ENCODE measurements around the gene ADGRG2. TPM values are rescaled to one million over a fixed set of nuclear protein-coding genes. Genes with fewer than 3 reads are reported as not detected.

The ADGRG2 gene
- total and polyA plus RNA-seq, 2 of the 13 experiments (the other 11 are each of a cell fraction or from before 2014, with no cell fraction given) = not detected

DNA sequence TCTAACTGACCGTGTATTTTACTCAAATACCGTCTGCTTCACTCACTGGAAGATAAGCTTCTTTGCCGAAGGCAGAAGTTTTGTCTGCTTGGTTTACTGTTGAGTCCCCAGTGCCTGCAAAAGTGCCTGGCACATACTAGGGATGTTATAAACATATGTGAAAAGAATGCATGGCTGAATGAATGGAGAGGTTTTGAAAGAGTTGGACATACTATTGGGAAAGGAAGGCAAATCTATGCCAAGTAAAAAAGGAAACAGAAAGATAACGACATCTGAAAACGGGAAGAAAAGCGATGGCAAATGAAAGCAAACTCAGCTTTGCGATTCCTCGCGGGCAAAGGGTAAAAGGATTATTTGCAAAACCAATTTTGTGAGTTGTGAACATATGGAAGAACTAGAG, 21.7 kb downstream of the ADGRG2 start:
- DNase-seq (ENCODE audit: low spot score) = no peak
- no peak overlapping the region for H3K4me2 ChIP-seq (ENCODE audit: low read depth, low read length)
- no peak for ATAC-seq
- no peak for FAIRE-seq
- in situ Hi-C loops (cut with HindIII; ENCODE audit: extremely low pct_ligation_motif_present, low pct_unique_long_range_greater_than_20kb) = no loop called here
- no peaks in the 10 kb centered on the region for H4K20me1 ChIP-seq (ENCODE audit: insufficient read depth, low read length)
- no peak overlapping the region for H3K4me3 ChIP-seq (replicated peaks in 1 of 3; ENCODE audit: insufficient read depth in 1 of 3, low read depth in 2 of 3, low read length in 3 of 3)
- H3K36me3 ChIP-seq (replicated peaks in 1 of 2; ENCODE audit: control insufficient read depth in 1 of 2, insufficient read depth in 2 of 2, low read length in 2 of 2) = no peaks in the 10 kb centered on the region
- no peaks in the 10 kb centered on the region for H3K4me1 ChIP-seq (ENCODE audit: insufficient read depth, low read length)
- BruUV-seq (replicated peaks) = no TSS peak
- no peaks in the 10 kb centered on the region for H3K27me3 ChIP-seq (ENCODE audit: control insufficient read depth in 1 of 2, insufficient read depth in 2 of 2, low read length in 2 of 2)
- no peaks in the 10 kb centered on the region for H3K79me2 ChIP-seq (ENCODE audit: insufficient read depth, low read length)
- POLR2A ChIA-PET = no interaction called here
- no peak overlapping the region for H2AFZ ChIP-seq (ENCODE audit: low read length)
- H3K9ac ChIP-seq (ENCODE audit: insufficient read depth, low read depth, low read length) = no peak overlapping the region
- CTCF ChIA-PET (ENCODE audit: low intra/inter-chr PET ratio, low total read pairs) = no interaction called here
- WGBS (ENCODE audit: low lambda C conversion rate) = 56% methylated on average over 9 of the region's 9 CpGs
- intact Hi-C loops (cut with micrococcal nuclease; ENCODE audit: unreplicated experiment) = no loop called here
- H3K27ac ChIP-seq (ENCODE audit: extremely low read length, insufficient read depth, low read length) = no peak overlapping the region
- H3K9me3 ChIP-seq (ENCODE audit: low read length) = no peaks in the 10 kb centered on the region
- no peak for TF ChIP-seq SCMH1 (CRISPR knock-in tag; IDR thresholded peaks at IDR 0.05; ENCODE audit: borderline replicate concordance)
- TF ChIP-seq ZNF34 (CRISPR knock-in tag; IDR thresholded peaks at IDR 0.05; ENCODE audit: borderline replicate concordance) = no peak
- TF ChIP-seq GATAD2A (CRISPR knock-in tag; IDR thresholded peaks at IDR 0.05) = no peak
- TF ChIP-seq ZNF776 (CRISPR knock-in tag; IDR thresholded peaks at IDR 0.05) = no peak
- TF ChIP-seq CBFB (CRISPR knock-in tag; IDR thresholded peaks at IDR 0.05) = no peak
- TF ChIP-seq NAIF1 (CRISPR knock-in tag; IDR thresholded peaks at IDR 0.05; ENCODE audit: borderline replicate concordance) = no peak
- TF ChIP-seq HIVEP1 (CRISPR knock-in tag; IDR thresholded peaks at IDR 0.05) = no peak
- no peak for TF ChIP-seq ZNF264 (CRISPR knock-in tag; IDR thresholded peaks at IDR 0.05)
- TF ChIP-seq, protein P1, sequence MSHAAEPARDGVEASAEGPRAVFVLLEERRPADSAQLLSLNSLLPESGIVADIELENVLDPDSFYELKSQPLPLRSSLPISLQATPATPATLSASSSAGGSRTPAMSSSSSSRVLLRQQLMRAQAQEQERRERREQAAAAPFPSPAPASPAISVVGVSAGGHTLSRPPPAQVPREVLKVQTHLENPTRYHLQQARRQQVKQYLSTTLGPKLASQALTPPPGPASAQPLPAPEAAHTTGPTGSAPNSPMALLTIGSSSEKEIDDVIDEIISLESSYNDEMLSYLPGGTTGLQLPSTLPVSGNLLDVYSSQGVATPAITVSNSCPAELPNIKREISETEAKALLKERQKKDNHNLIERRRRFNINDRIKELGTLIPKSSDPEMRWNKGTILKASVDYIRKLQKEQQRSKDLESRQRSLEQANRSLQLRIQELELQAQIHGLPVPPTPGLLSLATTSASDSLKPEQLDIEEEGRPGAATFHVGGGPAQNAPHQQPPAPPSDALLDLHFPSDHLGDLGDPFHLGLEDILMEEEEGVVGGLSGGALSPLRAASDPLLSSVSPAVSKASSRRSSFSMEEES (CRISPR knock-in tag; IDR thresholded peaks at IDR 0.05) = no peak
- TF ChIP-seq, protein P2, sequence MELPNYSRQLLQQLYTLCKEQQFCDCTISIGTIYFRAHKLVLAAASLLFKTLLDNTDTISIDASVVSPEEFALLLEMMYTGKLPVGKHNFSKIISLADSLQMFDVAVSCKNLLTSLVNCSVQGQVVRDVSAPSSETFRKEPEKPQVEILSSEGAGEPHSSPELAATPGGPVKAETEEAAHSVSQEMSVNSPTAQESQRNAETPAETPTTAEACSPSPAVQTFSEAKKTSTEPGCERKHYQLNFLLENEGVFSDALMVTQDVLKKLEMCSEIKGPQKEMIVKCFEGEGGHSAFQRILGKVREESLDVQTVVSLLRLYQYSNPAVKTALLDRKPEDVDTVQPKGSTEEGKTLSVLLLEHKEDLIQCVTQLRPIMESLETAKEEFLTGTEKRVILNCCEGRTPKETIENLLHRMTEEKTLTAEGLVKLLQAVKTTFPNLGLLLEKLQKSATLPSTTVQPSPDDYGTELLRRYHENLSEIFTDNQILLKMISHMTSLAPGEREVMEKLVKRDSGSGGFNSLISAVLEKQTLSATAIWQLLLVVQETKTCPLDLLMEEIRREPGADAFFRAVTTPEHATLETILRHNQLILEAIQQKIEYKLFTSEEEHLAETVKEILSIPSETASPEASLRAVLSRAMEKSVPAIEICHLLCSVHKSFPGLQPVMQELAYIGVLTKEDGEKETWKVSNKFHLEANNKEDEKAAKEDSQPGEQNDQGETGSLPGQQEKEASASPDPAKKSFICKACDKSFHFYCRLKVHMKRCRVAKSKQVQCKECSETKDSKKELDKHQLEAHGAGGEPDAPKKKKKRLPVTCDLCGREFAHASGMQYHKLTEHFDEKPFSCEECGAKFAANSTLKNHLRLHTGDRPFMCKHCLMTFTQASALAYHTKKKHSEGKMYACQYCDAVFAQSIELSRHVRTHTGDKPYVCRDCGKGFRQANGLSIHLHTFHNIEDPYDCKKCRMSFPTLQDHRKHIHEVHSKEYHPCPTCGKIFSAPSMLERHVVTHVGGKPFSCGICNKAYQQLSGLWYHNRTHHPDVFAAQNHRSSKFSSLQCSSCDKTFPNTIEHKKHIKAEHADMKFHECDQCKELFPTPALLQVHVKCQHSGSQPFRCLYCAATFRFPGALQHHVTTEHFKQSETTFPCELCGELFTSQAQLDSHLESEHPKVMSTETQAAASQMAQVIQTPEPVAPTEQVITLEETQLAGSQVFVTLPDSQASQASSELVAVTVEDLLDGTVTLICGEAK (IDR thresholded peaks at IDR 0.05) = no peak
- TF ChIP-seq, protein P2 (CRISPR knock-in tag; IDR thresholded peaks at IDR 0.05) = no peak
- no peak for TF ChIP-seq TRIM24 (CRISPR knock-in tag; IDR thresholded peaks at IDR 0.05)
- TF ChIP-seq, protein P3, sequence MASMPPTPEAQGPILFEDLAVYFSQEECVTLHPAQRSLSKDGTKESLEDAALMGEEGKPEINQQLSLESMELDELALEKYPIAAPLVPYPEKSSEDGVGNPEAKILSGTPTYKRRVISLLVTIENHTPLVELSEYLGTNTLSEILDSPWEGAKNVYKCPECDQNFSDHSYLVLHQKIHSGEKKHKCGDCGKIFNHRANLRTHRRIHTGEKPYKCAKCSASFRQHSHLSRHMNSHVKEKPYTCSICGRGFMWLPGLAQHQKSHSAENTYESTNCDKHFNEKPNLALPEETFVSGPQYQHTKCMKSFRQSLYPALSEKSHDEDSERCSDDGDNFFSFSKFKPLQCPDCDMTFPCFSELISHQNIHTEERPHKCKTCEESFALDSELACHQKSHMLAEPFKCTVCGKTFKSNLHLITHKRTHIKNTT (CRISPR knock-in tag; IDR thresholded peaks at IDR 0.05) = no peak
- no peak for TF ChIP-seq ZNF460 (CRISPR knock-in tag; IDR thresholded peaks at IDR 0.05; ENCODE audit: borderline replicate concordance)
- TF ChIP-seq HNRNPL (IDR thresholded peaks at IDR 0.05; ENCODE audit: low read depth, low read length) = no peak
- no peak for TF ChIP-seq ZNF652 (CRISPR knock-in tag; IDR thresholded peaks at IDR 0.05; ENCODE audit: borderline replicate concordance, low read depth)

Measured in HepG2 (cell line).